Activated CD4-positive, CD25-positive, alpha-beta regulatory T cell (primary cell): ENCODE measurements around the gene SPATS2L.

Experiments
- DNase-seq, 4 experiments: peaks; one replicate each; lab custom pipeline; 2025; lab: John Stamatoyannopoulos, UW

Gene SPATS2L

DNA sequence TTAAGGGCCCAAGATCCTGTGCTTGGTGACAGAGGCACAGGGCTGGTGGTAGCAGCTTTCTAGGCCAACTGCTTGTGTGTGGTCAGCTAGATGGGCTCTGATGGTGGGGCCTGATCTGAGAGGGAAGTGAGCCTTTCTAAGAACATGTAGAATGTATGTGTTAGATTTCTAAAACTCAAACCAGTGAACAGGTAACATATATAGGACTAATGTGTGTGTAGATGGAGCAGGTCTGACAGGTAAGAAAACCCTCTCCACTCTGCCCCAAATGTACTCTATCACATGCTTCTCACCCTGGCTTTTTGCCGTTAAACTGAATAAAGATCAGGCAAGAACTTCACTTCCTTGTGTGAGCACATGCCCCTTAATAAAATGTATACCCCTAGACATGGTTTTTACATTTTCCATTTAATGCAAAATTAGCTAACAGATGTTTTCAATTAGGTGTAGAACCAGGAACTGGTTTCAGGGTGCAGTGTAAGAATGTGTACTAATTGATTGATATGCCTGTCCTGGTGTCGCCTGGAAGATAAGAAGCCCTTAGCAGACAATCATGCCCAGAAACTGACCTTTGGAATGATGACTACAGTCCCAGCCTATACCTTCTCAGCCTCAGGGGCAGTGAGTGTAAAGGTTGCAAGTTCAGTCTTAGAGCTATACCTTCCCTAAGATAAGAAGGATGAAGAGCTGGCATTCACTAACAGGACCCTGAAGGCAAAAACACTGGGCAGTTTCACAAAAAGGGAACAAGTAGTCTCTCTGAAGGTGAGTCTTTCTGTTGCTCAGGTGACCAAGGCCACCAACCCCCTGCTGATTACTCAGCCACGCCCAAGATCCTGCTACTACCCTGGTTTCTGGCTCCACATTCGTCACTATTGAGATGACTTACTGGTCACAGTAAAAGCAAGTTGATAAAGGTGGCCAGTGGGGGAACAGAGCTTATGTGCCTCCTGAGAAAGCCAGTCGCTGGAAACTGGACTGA lies 71.2 kb downstream of the SPATS2L start:
- no peak for DNase-seq

DNA sequence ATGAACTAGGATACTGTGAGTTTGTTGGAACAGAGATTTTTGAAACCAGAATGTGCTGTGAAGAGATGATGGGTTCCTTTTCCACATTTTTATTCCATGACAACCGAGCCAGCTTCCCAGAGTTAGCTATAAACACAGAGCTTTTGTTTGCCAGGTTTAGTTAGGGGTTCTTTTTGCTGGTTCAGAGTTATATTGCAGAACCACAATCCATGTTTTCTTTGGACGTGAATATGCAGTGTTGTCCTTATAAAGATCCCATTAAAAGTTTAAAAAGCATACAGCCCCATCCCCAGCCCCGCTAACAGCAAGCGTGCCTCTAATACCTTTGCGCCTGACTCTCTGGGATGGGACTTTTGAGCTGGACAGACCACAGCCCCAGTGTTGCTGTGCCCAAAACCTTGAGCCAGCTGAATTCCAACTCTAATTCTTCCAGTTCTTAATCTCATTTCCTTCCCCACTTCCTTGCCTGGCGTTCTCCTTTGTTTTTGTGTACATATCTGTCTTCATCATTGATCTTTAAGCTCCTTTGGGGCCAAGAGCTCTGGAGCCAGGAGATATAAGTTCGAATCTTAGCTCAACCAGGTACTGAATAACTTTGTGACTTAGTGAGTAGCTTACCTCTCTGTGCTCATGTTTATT lies 72.3 kb downstream of the SPATS2L start:
- DNase-seq = no peak

DNA sequence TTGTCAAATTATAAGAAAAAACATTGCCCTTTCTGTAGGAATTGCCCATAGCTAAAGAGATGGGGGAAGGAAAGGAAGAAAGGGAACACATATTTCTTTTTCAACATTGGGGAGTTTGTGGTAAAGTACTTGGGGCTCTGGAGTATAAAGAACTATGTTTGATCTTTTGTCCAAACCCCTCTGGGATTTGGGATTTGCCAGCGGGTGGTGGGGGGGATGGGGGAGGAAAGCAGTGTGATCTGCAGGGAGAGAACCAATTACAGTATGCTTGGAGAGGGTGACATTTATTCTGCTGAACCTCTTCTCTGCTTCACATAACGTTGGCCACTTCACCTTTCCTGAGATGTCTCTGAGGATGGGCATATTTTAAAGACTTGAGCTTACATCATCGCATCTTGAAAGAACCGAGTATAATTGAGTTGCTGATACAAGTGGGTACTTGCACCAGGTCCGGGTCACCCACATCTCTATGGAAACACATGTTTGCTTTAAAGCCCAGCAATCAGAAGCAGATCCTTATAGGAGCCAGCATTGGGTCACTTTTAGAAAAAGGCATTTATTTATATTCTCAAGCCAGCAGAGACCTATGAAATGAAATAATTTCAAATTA lies 73.1 kb downstream of the SPATS2L start:
- no peak for DNase-seq

DNA sequence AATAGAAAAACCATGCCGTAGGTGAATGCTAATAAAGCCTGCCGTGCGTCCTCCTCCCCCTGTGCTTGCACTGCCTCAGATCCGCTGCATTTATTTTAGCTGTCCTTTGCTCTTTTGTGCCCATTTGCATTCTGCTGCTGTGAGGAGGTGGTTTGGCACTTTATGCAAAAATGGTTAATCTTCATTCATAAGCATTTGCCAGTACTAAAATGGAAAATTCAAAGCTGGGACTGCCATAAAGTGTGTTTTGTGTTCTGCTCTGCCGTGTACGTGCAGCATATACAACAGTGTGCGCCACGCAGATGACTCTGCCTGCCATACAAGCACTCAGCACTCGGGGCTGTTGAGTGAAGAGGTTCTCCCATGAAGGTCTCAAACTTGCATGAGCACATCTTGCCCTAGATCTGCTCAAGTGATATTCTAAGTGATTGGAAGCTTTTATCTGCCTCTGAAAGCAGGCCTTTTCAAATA lies 73.6 kb downstream of the SPATS2L start:
- no peak for DNase-seq

DNA sequence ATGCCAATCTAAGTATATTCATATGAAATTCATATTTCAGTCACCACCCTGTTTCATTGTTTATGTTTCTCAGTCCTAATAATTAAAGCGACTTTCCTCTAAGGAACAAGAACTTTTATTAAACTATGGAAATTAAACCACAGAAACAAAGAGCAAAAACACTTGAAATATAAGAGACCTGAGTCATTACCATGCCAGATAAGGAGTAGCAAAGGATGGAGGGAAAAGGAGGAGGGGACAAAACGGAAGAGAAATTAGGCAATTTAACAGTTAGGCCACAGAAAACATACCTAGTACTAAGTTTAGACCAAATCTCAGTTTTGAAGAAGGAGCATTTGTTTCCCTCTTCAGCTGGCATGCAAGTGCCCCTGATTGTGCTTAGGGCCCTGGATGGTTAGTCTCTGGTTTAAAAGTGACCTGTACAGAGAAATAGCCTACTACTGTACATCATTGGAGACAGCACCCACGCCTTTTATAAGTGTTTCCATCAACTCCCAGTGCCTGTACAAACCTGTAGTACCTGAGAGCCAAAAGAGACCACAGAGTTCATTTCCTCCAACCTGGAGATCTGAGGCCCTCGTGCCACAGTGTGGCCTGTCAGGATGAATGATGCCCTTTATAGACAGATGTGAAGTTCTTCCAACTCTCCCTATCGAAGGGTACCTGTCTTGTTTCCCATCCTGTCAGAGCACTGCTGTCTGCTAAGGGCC lies 74.5 kb downstream of the SPATS2L start:
- DNase-seq = no peak

DNA sequence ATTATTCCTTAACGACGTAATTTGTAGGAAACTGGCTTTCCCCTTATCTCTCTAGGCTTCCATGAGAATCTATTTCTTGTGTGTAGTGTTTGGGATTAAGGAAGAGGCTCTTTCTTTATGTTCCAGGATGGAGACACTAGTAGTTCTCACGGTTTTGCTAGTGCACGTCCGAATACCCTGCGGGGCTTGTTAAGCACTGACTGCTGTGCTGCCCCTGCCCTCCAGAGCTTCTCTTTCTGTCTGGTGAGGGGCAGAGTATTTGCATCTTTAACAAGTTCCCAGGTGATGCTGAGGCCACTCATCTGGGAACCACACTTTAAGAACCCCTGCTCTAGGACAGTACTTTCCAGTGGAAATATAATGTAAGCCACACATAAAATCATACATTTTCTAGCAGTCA lies 76.4 kb downstream of the SPATS2L start:
- no peak for DNase-seq

DNA sequence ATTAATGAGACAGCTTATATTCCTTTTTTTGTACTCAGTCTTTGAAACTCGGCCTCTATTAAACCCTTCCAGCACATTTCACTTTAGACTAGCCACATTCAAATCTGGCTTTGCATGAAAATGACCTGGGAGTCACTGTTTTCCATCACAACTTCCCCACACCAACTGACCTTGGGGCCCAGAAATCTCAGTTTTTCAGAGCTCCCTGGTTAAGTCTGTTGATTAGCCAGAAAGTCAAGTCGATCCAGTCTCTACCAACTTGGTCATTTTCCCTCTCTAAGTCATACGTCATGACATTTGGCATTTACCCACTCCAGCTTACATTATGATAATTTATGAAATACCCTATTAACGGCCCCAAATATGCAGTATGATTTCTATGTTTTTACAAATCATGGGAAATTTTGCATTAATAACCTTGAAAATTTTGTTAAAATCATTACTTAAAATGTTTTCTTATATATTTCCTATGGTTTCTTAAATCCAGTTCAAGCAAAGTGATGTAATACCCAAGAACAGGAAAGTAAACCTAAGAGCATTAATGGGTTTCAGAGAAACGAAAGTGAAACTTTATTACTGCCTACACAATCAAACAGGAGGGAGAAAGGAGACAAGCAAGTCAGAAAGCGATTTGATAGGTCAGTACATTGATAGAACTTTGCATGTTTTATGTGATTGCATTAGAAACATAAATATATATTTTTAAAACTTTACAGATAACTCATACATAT lies 77.1 kb downstream of the SPATS2L start:
- DNase-seq = no peak

DNA sequence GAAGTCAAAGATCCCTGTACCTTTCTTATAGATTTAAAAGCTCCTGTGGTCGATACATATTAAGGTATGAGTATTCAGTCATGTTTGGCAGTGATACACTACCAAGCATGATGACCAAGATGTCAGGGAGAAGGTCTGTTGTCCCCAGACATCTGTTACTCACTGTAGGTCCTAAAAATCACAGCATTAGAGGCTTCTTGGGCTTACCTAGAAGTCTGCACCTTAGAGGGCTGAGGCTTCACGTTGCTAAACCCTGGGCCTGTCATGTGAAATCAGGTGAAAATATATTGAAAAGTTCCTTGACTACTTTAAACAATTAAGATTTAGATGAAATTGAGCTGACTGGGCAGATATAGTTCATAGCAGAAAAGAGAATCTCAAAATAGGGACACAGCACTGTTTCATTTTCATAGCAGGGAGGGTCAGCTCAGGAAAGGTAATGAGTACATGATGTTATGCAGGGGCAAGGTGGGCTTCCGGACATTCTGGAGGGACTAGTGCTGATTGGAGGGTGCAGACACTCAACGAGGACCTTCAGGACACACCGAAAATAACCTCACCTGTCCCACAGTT lies 78.7 kb downstream of the SPATS2L start:
- DNase-seq = no peak

DNA sequence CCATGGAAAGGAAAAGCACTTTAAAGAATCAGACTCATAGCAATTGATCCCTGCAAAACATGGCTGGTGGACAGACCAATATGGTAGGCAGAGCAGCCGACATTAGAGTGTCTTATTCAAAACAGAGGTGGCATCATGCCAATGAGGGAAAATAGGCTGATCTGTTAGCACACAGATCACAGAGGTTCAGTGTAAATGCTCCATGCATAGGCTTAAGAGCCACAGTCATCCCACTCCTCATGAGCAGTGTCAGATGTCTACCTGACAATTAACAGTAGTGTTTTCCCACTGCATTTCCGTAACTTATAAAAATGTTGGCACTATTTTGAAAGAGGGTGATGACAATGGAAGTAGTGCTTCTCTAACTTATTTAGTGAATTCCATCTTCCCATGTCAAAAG lies 86.7 kb downstream of the SPATS2L start:
- no peak for DNase-seq

DNA sequence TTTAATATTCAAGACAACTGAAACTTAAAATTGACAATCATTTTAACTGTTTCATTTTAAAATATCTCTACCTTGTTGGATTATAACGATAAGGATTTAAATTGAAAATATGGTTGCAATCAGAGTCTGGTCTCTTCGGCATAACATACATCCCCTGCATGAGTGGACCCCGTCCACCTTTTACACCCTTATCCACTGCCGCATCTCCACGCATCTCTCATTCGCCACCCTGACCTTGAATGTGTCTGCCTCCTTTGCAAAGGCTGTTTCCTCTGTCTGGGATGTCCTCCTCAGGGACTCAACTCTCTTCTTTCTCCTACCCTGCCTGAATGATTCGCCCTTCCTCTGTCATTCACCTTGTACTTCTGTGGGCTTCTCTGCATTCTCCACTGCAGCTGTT lies 87.6 kb downstream of the SPATS2L start:
- no peak for DNase-seq

DNA sequence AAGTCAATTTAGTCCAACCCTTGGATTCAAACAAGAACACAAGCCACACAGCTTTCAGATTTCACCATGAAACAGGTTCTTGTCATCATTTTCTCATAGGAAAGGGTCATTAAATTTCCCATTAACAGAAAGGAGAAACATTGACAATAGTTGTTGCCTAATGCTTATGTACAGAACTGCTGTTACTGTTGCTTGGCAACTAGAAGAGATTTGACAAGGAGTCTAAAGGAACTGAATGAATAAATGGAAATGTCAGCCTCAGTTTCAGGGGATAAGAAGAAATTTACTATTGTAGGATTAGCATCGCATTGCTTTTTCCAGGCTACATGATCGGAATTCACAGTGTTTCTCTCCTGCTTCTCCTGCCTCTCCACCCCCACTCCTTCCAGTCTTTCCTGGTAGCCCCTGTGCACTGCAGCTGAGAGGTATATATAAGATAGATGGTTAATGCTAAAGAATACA lies 90.3 kb downstream of the SPATS2L start:
- no peak for DNase-seq

DNA sequence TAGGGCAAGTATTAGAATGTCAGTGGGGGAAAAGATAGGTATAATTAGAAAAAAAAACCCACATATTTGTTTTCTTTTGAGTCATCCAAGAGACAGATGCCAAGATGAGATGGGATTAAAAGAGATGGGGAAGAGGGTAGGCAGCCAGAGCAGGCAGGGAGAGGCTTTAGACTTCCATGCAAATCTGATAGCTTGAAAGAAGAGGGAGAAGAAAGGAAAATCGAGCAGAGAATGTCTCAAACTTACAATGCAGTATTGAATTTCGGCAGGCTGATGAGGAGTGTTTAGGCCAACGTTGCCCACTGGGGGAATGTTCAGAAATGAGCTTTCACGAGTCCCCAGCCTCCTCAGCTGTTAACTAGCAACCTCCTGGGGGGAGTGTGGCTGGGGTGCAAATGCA lies 91.3 kb downstream of the SPATS2L start:
- no peak for DNase-seq

DNA sequence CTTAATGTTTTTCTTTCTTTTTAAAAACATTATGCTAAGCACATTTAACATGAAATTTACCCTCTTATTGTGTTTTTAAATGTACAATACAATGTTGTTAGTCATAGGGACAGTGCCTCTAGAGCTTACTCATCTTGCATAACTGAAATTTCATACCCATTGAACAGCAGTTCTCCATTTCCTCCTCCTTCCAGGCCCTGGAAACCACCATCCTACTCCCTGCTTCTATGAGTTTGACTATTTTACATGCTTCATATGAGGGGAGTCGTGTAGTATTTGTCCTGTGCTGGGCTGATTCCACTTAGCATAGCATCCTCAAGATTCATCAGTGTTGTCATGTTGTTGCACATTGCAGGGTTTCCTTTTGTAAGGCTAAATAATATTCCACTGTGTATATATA lies 92.6 kb downstream of the SPATS2L start:
- DNase-seq = no peak

DNA sequence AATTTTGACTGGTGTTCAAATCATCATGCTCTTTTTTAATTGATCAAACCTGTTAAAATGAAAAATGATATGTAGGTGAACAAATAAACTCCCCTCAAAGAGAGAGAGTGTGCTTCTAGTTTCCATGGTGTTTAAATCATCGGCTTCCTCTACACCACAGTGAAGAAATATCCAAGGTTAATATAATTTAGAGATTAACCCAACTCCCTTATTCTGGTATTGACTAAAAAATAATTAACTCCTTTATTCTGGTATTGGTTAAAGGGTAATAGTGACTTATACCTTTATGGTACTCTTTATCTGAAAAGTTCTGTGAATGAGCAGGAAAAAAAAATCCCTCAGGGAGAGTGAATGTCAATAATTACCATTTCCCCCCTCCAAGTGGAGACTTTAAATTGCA lies 93.1 kb downstream of the SPATS2L start:
- no peak for DNase-seq

DNA sequence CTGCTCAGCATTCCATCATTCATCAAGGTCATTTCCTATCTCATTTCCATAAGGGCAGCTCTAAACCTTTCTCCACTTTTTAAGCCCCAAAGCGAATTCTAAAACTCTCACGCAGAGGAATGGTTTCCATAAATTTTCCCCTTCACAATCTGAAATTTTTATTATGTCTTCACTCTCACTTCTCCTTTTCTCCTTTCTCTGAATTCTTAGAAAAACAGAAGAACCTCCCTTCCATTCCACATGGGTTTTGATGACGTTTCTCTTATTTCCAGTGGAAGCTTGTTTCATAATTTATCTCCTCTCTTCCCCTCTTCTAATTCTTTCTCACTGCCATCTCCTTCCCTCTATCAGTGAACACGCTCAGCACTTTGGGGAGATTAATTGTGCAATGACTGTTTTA lies 97.3 kb downstream of the SPATS2L start:
- no peak for DNase-seq

DNA sequence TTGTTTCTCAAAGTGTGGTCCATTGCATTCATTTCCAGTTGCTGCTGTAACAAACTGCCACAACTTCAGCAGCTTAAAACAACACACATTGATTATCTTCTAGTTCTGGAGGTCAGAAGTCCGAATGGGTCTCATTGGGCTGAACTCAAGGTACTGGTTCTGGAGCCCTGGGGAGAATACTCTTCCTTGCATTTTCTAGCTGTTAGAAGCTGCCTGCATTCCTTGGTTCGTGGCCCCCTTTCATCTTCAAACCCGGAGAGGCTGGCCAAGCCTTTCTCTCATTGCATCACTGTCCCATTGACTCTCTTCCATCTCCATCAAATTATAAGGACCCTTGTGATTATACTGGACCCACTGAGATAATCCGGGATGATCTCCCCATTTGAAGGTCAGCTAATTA lies 98.1 kb downstream of the SPATS2L start:
- no peak for DNase-seq

DNA sequence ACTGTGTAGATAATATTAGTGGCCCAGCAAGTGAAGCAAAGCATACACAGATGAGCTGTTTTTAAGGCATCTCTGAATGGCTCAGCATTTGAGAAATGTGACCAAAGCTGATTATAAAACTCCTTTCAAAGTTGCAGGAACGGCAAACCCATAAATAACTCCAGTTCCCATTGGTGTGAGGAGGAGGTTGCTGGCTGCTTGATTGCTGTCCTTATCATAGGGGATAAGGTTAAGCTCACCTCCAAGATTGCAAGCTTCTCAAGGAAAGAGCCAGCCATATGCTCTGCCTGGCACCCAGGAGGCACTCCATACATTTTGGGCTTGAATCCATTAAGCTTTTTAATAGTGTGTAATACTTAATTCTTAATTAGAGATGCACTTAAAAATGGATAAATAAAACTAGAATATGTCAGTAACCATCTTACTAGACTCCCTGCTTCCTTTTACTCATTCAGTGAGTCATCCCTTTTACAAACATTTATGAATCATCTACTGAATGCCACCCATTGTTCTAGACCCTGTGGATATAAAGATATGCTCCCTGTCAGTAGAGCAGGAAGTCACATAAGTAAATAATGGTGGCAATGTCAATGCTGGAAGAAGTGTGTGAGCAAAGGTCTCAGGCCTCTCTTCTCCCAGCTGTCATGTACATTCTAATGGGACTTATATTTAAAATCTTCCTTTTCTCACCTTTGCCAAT lies 99.3 kb downstream of the SPATS2L start:
- DNase-seq = no peak

DNA sequence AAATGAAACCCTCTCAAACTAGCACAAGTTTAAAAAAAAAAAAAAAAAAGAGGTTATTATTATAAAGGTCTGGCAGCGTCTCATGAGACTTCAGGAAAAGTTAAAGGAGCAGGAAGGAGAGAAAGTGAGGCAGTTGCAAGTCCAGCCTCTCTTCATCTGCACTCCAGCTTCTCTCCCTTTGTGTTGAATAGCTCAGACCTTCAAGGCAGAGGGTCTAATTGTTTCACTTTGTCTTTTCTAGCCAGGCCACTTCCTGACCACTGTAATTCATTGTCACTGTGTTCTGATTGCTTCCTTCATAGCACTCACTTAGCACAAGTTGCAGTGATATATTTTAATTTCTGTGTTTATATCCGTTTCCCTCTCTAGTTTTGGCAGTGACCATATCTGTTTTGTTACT lies 99.9 kb downstream of the SPATS2L start:
- DNase-seq = no peak

DNA sequence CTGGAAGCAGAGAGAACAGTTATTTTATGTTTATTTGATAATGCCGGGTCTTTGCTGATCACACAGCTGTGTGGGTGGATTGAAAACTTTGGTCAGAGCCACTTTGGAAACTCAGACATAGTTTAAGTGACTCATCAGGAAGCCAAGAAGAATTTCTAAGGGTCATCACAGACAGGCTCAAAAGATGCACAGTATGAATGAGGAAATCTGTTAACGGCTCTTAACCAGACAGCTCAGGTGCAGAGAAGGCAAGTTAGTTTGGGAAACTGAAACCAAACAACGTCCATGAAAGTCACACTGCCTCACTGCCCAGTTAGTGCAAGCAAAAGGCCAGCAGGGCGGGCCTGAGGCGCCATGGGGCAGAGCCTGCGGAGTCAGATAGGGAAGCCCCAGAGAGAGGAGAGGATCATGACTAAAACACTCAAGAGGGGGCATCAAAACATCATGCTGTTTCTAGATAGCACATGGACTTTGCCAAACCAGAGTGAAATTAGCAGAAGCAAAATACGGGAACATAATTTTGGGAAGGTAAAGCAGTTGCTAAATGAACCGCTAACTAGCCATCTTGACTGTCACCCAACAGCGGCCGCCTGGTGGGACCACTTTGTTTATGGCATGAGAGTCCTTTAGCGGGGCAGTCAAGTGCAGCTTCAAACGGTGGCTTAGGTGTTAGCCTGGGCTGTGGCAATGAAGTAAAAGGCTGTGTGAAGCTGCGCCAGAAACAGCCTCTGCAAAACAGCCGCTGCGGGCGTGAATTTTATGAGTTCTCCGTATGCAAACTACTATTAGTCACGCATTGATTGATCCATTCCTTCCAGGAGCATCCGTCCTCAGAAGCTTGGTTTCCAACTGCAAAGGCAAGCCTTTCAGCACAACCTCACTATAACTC lies 102.2 kb downstream of the SPATS2L start:
- DNase-seq = no peak
